ENCODE measurements around the gene COA1.

Gene COA1

GRCh38 chr7:43645699-43646226, 83.6 kb downstream of the COA1 start:
- H3K4me1 ChIP-seq (ENCODE audit: low read length), result peaks cover 53% of the 10 kb centered on the region
- no peak overlapping the region; the same call in 1 of the 2 replicates for H3K4me2 ChIP-seq (ENCODE audit: low read length)
- no peak overlapping the region for H3K4me3 ChIP-seq (ENCODE audit: low read length)
- H3K36me3 ChIP-seq (replicated peaks; ENCODE audit: low read depth, low read length), result peaks cover 31% of the 10 kb centered on the region
- 0 out of 2 replicates have a peak, but pooled peaks cover 3% of the 10 kb centered on the region for H3K79me2 ChIP-seq (ENCODE audit: low read length)
- no peak for TF ChIP-seq EZH2phosphoT487 (IDR thresholded peaks at IDR 0.05; ENCODE audit: low read depth)
- no peak for TF ChIP-seq CTCF (IDR thresholded peaks at IDR 0.05; ENCODE audit: low read depth, low read length)
- no peak overlapping the region for H3K9ac ChIP-seq (ENCODE audit: low read length)
- peaks cover 5% of the 10 kb centered on the region; the same call in 1 of the 2 replicates for H3K9me3 ChIP-seq (ENCODE audit: insufficient read depth, low read length)
- no peak overlapping the region for H2AFZ ChIP-seq (ENCODE audit: low read depth, low read length)
- H4K20me1 ChIP-seq (ENCODE audit: insufficient read depth, low read length), result peaks cover 21% of the 10 kb centered on the region
- H3K27me3 ChIP-seq (ENCODE audit: low read depth, low read length), result no peaks in the 10 kb centered on the region
- no peak overlapping the region for H3K27ac ChIP-seq (ENCODE audit: low read length)

DNA sequence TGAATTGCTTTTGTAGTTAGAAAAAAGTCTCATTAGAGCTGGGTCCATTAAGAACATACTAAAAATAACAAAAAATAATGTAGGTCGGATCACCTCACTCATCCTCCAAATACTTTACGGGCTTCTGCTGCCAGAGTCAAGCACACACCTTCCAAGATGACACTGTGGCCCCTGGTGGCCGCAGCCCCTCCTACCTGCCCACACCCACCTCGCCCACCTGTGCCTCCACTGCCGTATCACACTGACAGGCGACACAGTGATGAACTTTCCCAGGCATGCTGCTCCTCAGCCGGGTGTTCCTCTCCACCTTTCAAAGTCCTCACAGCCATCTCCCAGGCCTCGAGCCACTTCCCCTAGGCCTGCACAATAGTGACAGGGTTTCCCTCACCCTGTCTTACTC, 85.5 kb downstream of the COA1 start:
- H3K4me1 ChIP-seq (ENCODE audit: low read length), result peaks cover 35% of the 10 kb centered on the region

GRCh38 chr7:43642897-43643630, 86.3 kb downstream of the COA1 start:
- TF ChIP-seq CTCF (IDR thresholded peaks at IDR 0.05; ENCODE audit: low read depth, low read length), result no peak
- TF ChIP-seq EZH2phosphoT487 (IDR thresholded peaks at IDR 0.05; ENCODE audit: low read depth), result no peak
- no peak overlapping the region for H3K4me2 ChIP-seq (ENCODE audit: low read length)
- peaks cover 27% of the 10 kb centered on the region for H3K4me1 ChIP-seq (ENCODE audit: low read length)
- peaks cover 3% of the 10 kb centered on the region; the same call in 1 of the 2 replicates for H3K9me3 ChIP-seq (ENCODE audit: insufficient read depth, low read length)
- 0 out of 2 replicates have a peak, but pooled peaks cover 3% of the 10 kb centered on the region for H3K79me2 ChIP-seq (ENCODE audit: low read length)
- peaks cover 13% of the 10 kb centered on the region; the same call in 1 of the 2 replicates for H4K20me1 ChIP-seq (ENCODE audit: insufficient read depth, low read length)
- H3K36me3 ChIP-seq (replicated peaks; ENCODE audit: low read depth, low read length), result peaks cover 52% of the 10 kb centered on the region
- no peaks in the 10 kb centered on the region for H3K27me3 ChIP-seq (ENCODE audit: low read depth, low read length)
- no peak overlapping the region for H3K9ac ChIP-seq (ENCODE audit: low read length)
- no peak overlapping the region for H2AFZ ChIP-seq (ENCODE audit: low read depth, low read length)
- H3K4me3 ChIP-seq (ENCODE audit: low read length), result no peak overlapping the region
- no peak overlapping the region for H3K27ac ChIP-seq (ENCODE audit: low read length)

More for the DNA sequence above, 85.5 kb downstream of the COA1 start:
- 0 out of 2 replicates have a peak, but pooled peaks cover 3% of the 10 kb centered on the region for H3K79me2 ChIP-seq (ENCODE audit: low read length)
- H2AFZ ChIP-seq (ENCODE audit: low read depth, low read length), result no peak overlapping the region
- TF ChIP-seq EZH2phosphoT487 (IDR thresholded peaks at IDR 0.05; ENCODE audit: low read depth), result no peak
- no peak for TF ChIP-seq CTCF (IDR thresholded peaks at IDR 0.05; ENCODE audit: low read depth, low read length)
- no peak overlapping the region for H3K4me2 ChIP-seq (ENCODE audit: low read length)
- H3K9ac ChIP-seq (ENCODE audit: low read length), result no peak overlapping the region
- H3K36me3 ChIP-seq (replicated peaks; ENCODE audit: low read depth, low read length), result peaks cover 49% of the 10 kb centered on the region
- peaks cover 3% of the 10 kb centered on the region; the same call in 1 of the 2 replicates for H3K9me3 ChIP-seq (ENCODE audit: insufficient read depth, low read length)
- no peak overlapping the region for H3K27ac ChIP-seq (ENCODE audit: low read length)
- no peak overlapping the region for H3K4me3 ChIP-seq (ENCODE audit: low read length)
- H4K20me1 ChIP-seq (ENCODE audit: insufficient read depth, low read length), result peaks cover 18% of the 10 kb centered on the region
- H3K27me3 ChIP-seq (ENCODE audit: low read depth, low read length), result no peaks in the 10 kb centered on the region

GRCh38 chr7:43640679-43641078, 88.6 kb downstream of the COA1 start:
- no peak overlapping the region for H3K4me3 ChIP-seq (ENCODE audit: low read length)
- H3K27ac ChIP-seq (ENCODE audit: low read length), result no peak overlapping the region
- H3K4me1 ChIP-seq (ENCODE audit: low read length), result peaks cover 4% of the 10 kb centered on the region
- peaks cover 56% of the 10 kb centered on the region for H3K36me3 ChIP-seq (replicated peaks; ENCODE audit: low read depth, low read length)
- no peak overlapping the region for H3K4me2 ChIP-seq (ENCODE audit: low read length)
- H2AFZ ChIP-seq (ENCODE audit: low read depth, low read length), result no peak overlapping the region
- H3K9ac ChIP-seq (ENCODE audit: low read length), result no peak overlapping the region
- no peaks in the 10 kb centered on the region for H3K9me3 ChIP-seq (ENCODE audit: insufficient read depth, low read length)
- no peaks in the 10 kb centered on the region for H3K79me2 ChIP-seq (ENCODE audit: low read length)
- H4K20me1 ChIP-seq (ENCODE audit: insufficient read depth, low read length), result peaks cover 8% of the 10 kb centered on the region; the same call in 1 of the 2 replicates
- no peaks in the 10 kb centered on the region for H3K27me3 ChIP-seq (ENCODE audit: low read depth, low read length)
- TF ChIP-seq EZH2phosphoT487 (IDR thresholded peaks at IDR 0.05; ENCODE audit: low read depth) (no peak), CTCF (IDR thresholded peaks at IDR 0.05; ENCODE audit: low read depth, low read length) (no peak)
